Osteoblast (primary cell): ENCODE measurements around the gene DOCK10. TPM values are rescaled to one million over a fixed set of nuclear protein-coding genes. Genes with fewer than 3 reads are reported as not detected.

ENCODE experiments used
- DNase-seq: peaks from one replicate; pipeline ENCODE4 v3.0.0; 2011; ENCODE audit warnings: low spot score, mixed read lengths; ENCODE audit not compliant: insufficient read length; ENCODE audit errors: missing footprints
- H2AFZ ChIP-seq: 2 replicates; pipeline ENCODE4 v1.6.0; 2011; ENCODE audit warnings: mild to moderate bottlenecking, low read length
- H3K27ac ChIP-seq: 2 replicates; pipeline ENCODE4 v1.5.1; 2011; ENCODE audit warnings: mild to moderate bottlenecking, low read depth, low read length, moderate library complexity
- H3K27me3 ChIP-seq: 2 replicates; pipeline ENCODE4 v1.6.0; 2012; ENCODE audit warnings: mild to moderate bottlenecking, control low read depth, inconsistent platforms, low read length, moderate library complexity; ENCODE audit not compliant: insufficient read depth
- H3K36me3 ChIP-seq: 2 replicates; pipeline ENCODE4 v1.5.1; 2011; ENCODE audit warnings: mild to moderate bottlenecking, low read length, control low read depth, moderate library complexity; ENCODE audit not compliant: insufficient read depth
- H3K4me1 ChIP-seq: 2 replicates; pipeline ENCODE4 v1.5.1; 2011; ENCODE audit warnings: mild to moderate bottlenecking, low read length, control low read depth, moderate library complexity; ENCODE audit not compliant: insufficient read depth
- H3K4me2 ChIP-seq: 2 replicates; pipeline ENCODE4 v1.6.0; 2011; ENCODE audit warnings: mild to moderate bottlenecking, low read length; ENCODE audit not compliant: insufficient read depth
- H3K4me3 ChIP-seq: fragments of 200-600 bp; sonication (generic); 3 replicates; pipeline ENCODE4 v1.5.1; 2012; ENCODE audit warnings: mild to moderate bottlenecking, low read length, inconsistent platforms; ENCODE audit not compliant: insufficient read depth
- H3K79me2 ChIP-seq: 2 replicates; pipeline ENCODE4 v1.6.0; 2012; ENCODE audit warnings: mild to moderate bottlenecking, low read length, control low read depth, inconsistent platforms; ENCODE audit not compliant: insufficient read depth
- H3K9me3 ChIP-seq: 2 replicates; pipeline ENCODE4 v1.5.1; 2011; ENCODE audit warnings: low read depth, low read length, control low read depth
- H4K20me1 ChIP-seq: 2 replicates; pipeline ENCODE4 v1.6.0; 2012; ENCODE audit warnings: mild to moderate bottlenecking, low read length, control low read depth; ENCODE audit not compliant: insufficient read depth
- CTCF ChIP-seq: IDR thresholded peaks from 2 replicates; pipeline ENCODE4 v1.5.1; 2011; ENCODE audit warnings: mild to moderate bottlenecking, low read depth, low read length, moderate library complexity; ENCODE audit errors: extremely low read depth
- total RNA-seq: library from RNA; depleted of rRNA; stranded (reverse); fragments of >200 nt; gene quantifications from 2 replicates; pipeline ENCODE4 v1.2.3, GENCODE V29; 2012

DOCK10 gene
- total RNA-seq, 1 donor: 33.3 TPM

GRCh38 chr2:224984637-224985036 is 57.6 kb downstream of the DOCK10 start:
- TF ChIP-seq CTCF: no peak
- peak overlapping the region; percentile 79 for H3K27ac ChIP-seq
- H4K20me1 ChIP-seq: peaks cover 2% of the 10 kb centered on the region
- H3K27me3 ChIP-seq: no peaks in the 10 kb centered on the region
- no peaks in the 10 kb centered on the region for H3K9me3 ChIP-seq
- H3K4me3 ChIP-seq: peak overlapping the region; percentile 58
- DNase-seq: peak; percentile 6
- H2AFZ ChIP-seq: peak overlapping the region; percentile 56
- peaks cover 46% of the 10 kb centered on the region for H3K4me1 ChIP-seq
- H3K79me2 ChIP-seq: peaks cover 80% of the 10 kb centered on the region
- H3K36me3 ChIP-seq: peaks cover 9% of the 10 kb centered on the region
- peak overlapping the region; percentile 85 for H3K4me2 ChIP-seq

GRCh38 chr2:224983712-224984554 is 58.3 kb downstream of the DOCK10 start:
- H2AFZ ChIP-seq: peak overlapping the region; percentile 56

GRCh38 chr2:224982910-224983711 is 59.2 kb downstream of the DOCK10 start:
- Histone ChIP-seq H3K9me3 (no peaks in the 10 kb centered on the region), H3K27ac (peak overlapping the region; percentile 79), H3K36me3 (peaks cover 5% of the 10 kb centered on the region), H4K20me1 (peaks cover 2% of the 10 kb centered on the region), H3K79me2 (peaks cover 80% of the 10 kb centered on the region), H3K4me3 (peak overlapping the region; percentile 58), H2AFZ (peak overlapping the region; percentile 30), H3K27me3 (no peaks in the 10 kb centered on the region), H3K4me2 (peak overlapping the region; percentile 85), H3K4me1 (peaks cover 41% of the 10 kb centered on the region)
- no peak for TF ChIP-seq CTCF
- DNase-seq: peak; percentile 67

More at GRCh38 chr2:224983712-224984554, 58.3 kb downstream of the DOCK10 start:
- peaks cover 2% of the 10 kb centered on the region for H4K20me1 ChIP-seq
- peaks cover 80% of the 10 kb centered on the region for H3K79me2 ChIP-seq
- peak overlapping the region; percentile 85 for H3K4me2 ChIP-seq
- no peaks in the 10 kb centered on the region for H3K27me3 ChIP-seq
- peaks cover 46% of the 10 kb centered on the region for H3K4me1 ChIP-seq
- peak overlapping the region; percentile 58 for H3K4me3 ChIP-seq
- H3K9me3 ChIP-seq: no peaks in the 10 kb centered on the region
- H3K36me3 ChIP-seq: peaks cover 9% of the 10 kb centered on the region
- no peak for TF ChIP-seq CTCF
- peak overlapping the region; percentile 79 for H3K27ac ChIP-seq
- DNase-seq: peak; percentile 23
